H9 (cell line): ENCODE data around the gene OR1K1. TPM values are rescaled to one million over a fixed set of nuclear protein-coding genes. Genes with fewer than 3 reads are reported as not detected.

Source experiments
- DNase-seq: peaks from one replicate; pipeline ENCODE4 v3.0.0-alpha.2; 2017
- H2AFZ ChIP-seq: one replicate; pipeline ENCODE4 v1.6.1; 2013; ENCODE audit warnings: mild to moderate bottlenecking, low read length, control low read depth, moderate library complexity
- H2AK5ac ChIP-seq: 2 replicates; pipeline ENCODE4 v1.6.1; 2013; ENCODE audit warnings: low read length, control low read depth, mixed read lengths; ENCODE audit not compliant: insufficient read length
- H2BK120ac ChIP-seq: one replicate; pipeline ENCODE4 v1.6.1; 2013; ENCODE audit warnings: low read depth, mild to moderate bottlenecking, low read length, control low read depth, inconsistent platforms; ENCODE audit not compliant: poor library complexity, severe bottlenecking
- H2BK12ac ChIP-seq: 2 replicates; pipeline ENCODE4 v1.6.1; 2013; ENCODE audit warnings: low read length, control low read depth, mixed read lengths, low read depth; ENCODE audit not compliant: insufficient read length
- H2BK15ac ChIP-seq: 2 replicates; pipeline ENCODE4 v1.6.1; 2013; ENCODE audit warnings: low read depth, low read length, control low read depth
- H2BK20ac ChIP-seq: one replicate; pipeline ENCODE4 v1.6.1; 2013; ENCODE audit warnings: low read depth, mild to moderate bottlenecking, low read length, control low read depth, inconsistent platforms; ENCODE audit not compliant: poor library complexity, severe bottlenecking
- H2BK5ac ChIP-seq: 2 replicates; pipeline ENCODE4 v1.6.1; 2013; ENCODE audit warnings: low read length, control low read depth, mixed read lengths; ENCODE audit not compliant: insufficient read length
- H3K14ac ChIP-seq: 2 replicates; pipeline ENCODE4 v1.6.1; 2013; ENCODE audit warnings: low read length, control low read depth; ENCODE audit not compliant: insufficient read depth
- H3K18ac ChIP-seq: 2 replicates; pipeline ENCODE4 v1.6.1; 2013; ENCODE audit warnings: low read depth, mild to moderate bottlenecking, mixed read lengths, low read length, control low read depth; ENCODE audit not compliant: insufficient read length
- H3K23ac ChIP-seq: 2 replicates; pipeline ENCODE4 v1.6.1; 2013; ENCODE audit warnings: low read length, control low read depth, mixed read lengths, low read depth; ENCODE audit not compliant: insufficient read length
- H3K23me2 ChIP-seq: 2 replicates; pipeline ENCODE4 v1.6.1; 2013; ENCODE audit warnings: low read depth, mild to moderate bottlenecking, mixed read lengths, low read length, control low read depth; ENCODE audit not compliant: insufficient read length, poor library complexity, severe bottlenecking
- H3K27ac ChIP-seq: 2 replicates; pipeline ENCODE4 v1.5.1; 2013; ENCODE audit warnings: low read length, control low read depth, mixed read lengths, low read depth; ENCODE audit not compliant: insufficient read length
- H3K27me3 ChIP-seq: 2 replicates; pipeline ENCODE4 v1.6.1; 2013; ENCODE audit warnings: low read length, control low read depth, inconsistent platforms; ENCODE audit not compliant: insufficient read depth
- H3K4ac ChIP-seq: 2 replicates; pipeline ENCODE4 v1.6.1; 2013; ENCODE audit warnings: low read depth, mild to moderate bottlenecking, control low read depth, inconsistent platforms, low read length, moderate library complexity
- H3K4me1 ChIP-seq: 2 replicates; pipeline ENCODE4 v1.6.1; 2013; ENCODE audit warnings: low read length, control low read depth, inconsistent platforms; ENCODE audit not compliant: insufficient read depth
- H3K4me2 ChIP-seq: 2 replicates; pipeline ENCODE4 v1.6.1; 2013; ENCODE audit warnings: low read length, control low read depth, mixed read lengths; ENCODE audit not compliant: insufficient read length, insufficient read depth
- H3K56ac ChIP-seq: 2 replicates; pipeline ENCODE4 v1.6.1; 2013; ENCODE audit warnings: low read depth, mild to moderate bottlenecking, mixed read lengths, low read length, control low read depth; ENCODE audit not compliant: insufficient read length
- H3K79me1 ChIP-seq: 2 replicates; pipeline ENCODE4 v1.6.1; 2013; ENCODE audit warnings: low read depth, mild to moderate bottlenecking, moderate library complexity, low read length, control low read depth, inconsistent platforms; ENCODE audit not compliant: insufficient read depth, poor library complexity, severe bottlenecking
- H3K79me2 ChIP-seq: 2 replicates; pipeline ENCODE4 v1.6.1; 2013; ENCODE audit warnings: low read length, control low read depth, inconsistent platforms; ENCODE audit not compliant: insufficient read depth
- H3K9ac ChIP-seq: 2 replicates; pipeline ENCODE4 v1.6.1; 2013; ENCODE audit warnings: low read length, control low read depth, mixed read lengths; ENCODE audit not compliant: insufficient read length; ENCODE audit errors: extremely low read depth
- H3K9me3 ChIP-seq: one replicate; pipeline ENCODE4 v1.6.1; 2013; ENCODE audit warnings: low read depth, low read length, inconsistent platforms; ENCODE audit not compliant: control insufficient read depth
- H3T11ph ChIP-seq: one replicate; pipeline ENCODE4 v1.6.1; 2013; ENCODE audit warnings: mild to moderate bottlenecking, low read length, control low read depth, inconsistent platforms
- H4K20me1 ChIP-seq: one replicate; pipeline ENCODE4 v1.6.1; 2013; ENCODE audit not compliant: control insufficient read depth, insufficient read length, insufficient read depth
- H4K5ac ChIP-seq: 2 replicates; pipeline ENCODE4 v1.6.1; 2013; ENCODE audit warnings: low read depth, mild to moderate bottlenecking, mixed read lengths, low read length, control low read depth; ENCODE audit not compliant: insufficient read length
- H4K8ac ChIP-seq: replicated peaks from 2 replicates; pipeline ENCODE4 v1.6.1; 2013; ENCODE audit warnings: low read length, control low read depth, mixed read lengths, low read depth; ENCODE audit not compliant: insufficient read length
- H4K91ac ChIP-seq: 2 replicates; pipeline ENCODE4 v1.6.1; 2013; ENCODE audit warnings: low read depth, mild to moderate bottlenecking, moderate library complexity, mixed read lengths, low read length, control low read depth; ENCODE audit not compliant: insufficient read length
- H3K27ac Mint-ChIP-seq, 3 experiments: 2 replicates in 2 of 3; 3 replicates in 1 of 3; pipeline ENCODE4 v1.8.0; 2020 to 2021; ENCODE audit warnings: mixed read lengths in 3 of 3, mild to moderate bottlenecking in 1 of 3, moderate library complexity in 1 of 3
- H3K27me3 Mint-ChIP-seq: 2 replicates; pipeline ENCODE4 v1.8.0; 2021; ENCODE audit warnings: low read depth, mild to moderate bottlenecking, moderate library complexity, mixed read lengths
- H3K36me3 Mint-ChIP-seq, 3 experiments: 2 replicates in 2 of 3; 3 replicates in 1 of 3; pipeline ENCODE4 v1.8.0; 2020 to 2021; ENCODE audit warnings: low read depth in 3 of 3, mixed read lengths in 3 of 3; ENCODE audit not compliant: insufficient read depth in 1 of 3
- H3K4me1 Mint-ChIP-seq, 2 experiments: 2 replicates each; pipeline ENCODE4 v1.8.0; 2020; ENCODE audit warnings: mixed read lengths in 2 of 2
- H3K4me3 Mint-ChIP-seq, 2 experiments: 2 replicates in 1 of 2; 3 replicates in 1 of 2; pipeline ENCODE4 v1.8.0; 2020 to 2021; ENCODE audit warnings: mild to moderate bottlenecking in 2 of 2, mixed read lengths in 2 of 2, moderate library complexity in 1 of 2
- H3K9me3 Mint-ChIP-seq, 2 experiments: 2 replicates in 1 of 2; 3 replicates in 1 of 2; pipeline ENCODE4 v1.8.0; 2020; ENCODE audit warnings: mild to moderate bottlenecking in 2 of 2, mixed read lengths in 2 of 2, moderate library complexity in 1 of 2
- WGBS: extraction: QIAGEN DNeasy Blood & Tissue Kit; methylation state at CpG from one replicate; pipeline ENCODE4 v1.1.7; 2013; ENCODE audit warnings: missing lambda C conversion rate, low lambda C conversion rate, mixed read lengths; ENCODE audit not compliant: insufficient read length; ENCODE audit errors: extremely low coverage; 5-methylcytosine and 5-hydroxymethylcytosine counted together
- total RNA-seq: library from RNA; stranded (reverse); gene quantifications from 2 replicates; pipeline ENCODE4 v1.2.1, GENCODE V29; 2021
- TF ChIP-seq, protein P1 (sequence below): fragments of 200-600 bp; sonication (generic); conservative IDR thresholded peaks from 3 replicates; pipeline ENCODE4 v1.8.0; 2021; ENCODE audit warnings: antibody characterized with exemption, mild to moderate bottlenecking

The OR1K1 gene
- total RNA-seq, 1 experiment from 2014 or later = not detected

- no peak overlapping the region for H3K27ac ChIP-seq
These were observed 44.2 kb downstream of the OR1K1 start for GRCh38 chr9:122844137-122844536.

More at GRCh38 chr9:122844137-122844536, 44.2 kb downstream of the OR1K1 start:
- Histone ChIP-seq H3K4ac (no peak overlapping the region), H3K56ac (no peak overlapping the region), H3K14ac (no peak overlapping the region), H4K8ac (no peak overlapping the region), H2AFZ (no peak overlapping the region), H3K4me2 (no peak overlapping the region), H2BK120ac (no peak overlapping the region), H2BK20ac (no peak overlapping the region), H2BK15ac (no peak overlapping the region), H4K91ac (no peak overlapping the region), H3T11ph (no peak overlapping the region), H3K23me2 (no peaks in the 10 kb centered on the region), H4K5ac (no peak overlapping the region), H3K4me1 (no peaks in the 10 kb centered on the region), H2AK5ac (no peak overlapping the region), H3K23ac (no peak overlapping the region), H3K27me3 (no peaks in the 10 kb centered on the region), H3K9ac (no peak overlapping the region), H3K79me2 (no peaks in the 10 kb centered on the region), H4K20me1 (no peaks in the 10 kb centered on the region), H3K9me3 (no peaks in the 10 kb centered on the region), H3K18ac (no peak overlapping the region), H2BK12ac (no peak overlapping the region), H3K79me1 (no peaks in the 10 kb centered on the region), H2BK5ac (no peak overlapping the region)
- Mint-ChIP-seq H3K27ac (no peak overlapping the region), H3K4me3 (no peak overlapping the region), H3K9me3 (peaks cover 0 to 3% of the 10 kb centered on the region in 2 experiments; a peak in 2 of 5 replicates), H3K4me1 (no peaks in the 10 kb centered on the region), H3K36me3 (peaks cover 8 to 29% (median 24%) of the 10 kb centered on the region in 3 experiments; a peak in 6 of 7 replicates), H3K27me3 (peaks cover 4% of the 10 kb centered on the region; the same call in 1 of the 2 replicates)
- TF ChIP-seq, protein P1, sequence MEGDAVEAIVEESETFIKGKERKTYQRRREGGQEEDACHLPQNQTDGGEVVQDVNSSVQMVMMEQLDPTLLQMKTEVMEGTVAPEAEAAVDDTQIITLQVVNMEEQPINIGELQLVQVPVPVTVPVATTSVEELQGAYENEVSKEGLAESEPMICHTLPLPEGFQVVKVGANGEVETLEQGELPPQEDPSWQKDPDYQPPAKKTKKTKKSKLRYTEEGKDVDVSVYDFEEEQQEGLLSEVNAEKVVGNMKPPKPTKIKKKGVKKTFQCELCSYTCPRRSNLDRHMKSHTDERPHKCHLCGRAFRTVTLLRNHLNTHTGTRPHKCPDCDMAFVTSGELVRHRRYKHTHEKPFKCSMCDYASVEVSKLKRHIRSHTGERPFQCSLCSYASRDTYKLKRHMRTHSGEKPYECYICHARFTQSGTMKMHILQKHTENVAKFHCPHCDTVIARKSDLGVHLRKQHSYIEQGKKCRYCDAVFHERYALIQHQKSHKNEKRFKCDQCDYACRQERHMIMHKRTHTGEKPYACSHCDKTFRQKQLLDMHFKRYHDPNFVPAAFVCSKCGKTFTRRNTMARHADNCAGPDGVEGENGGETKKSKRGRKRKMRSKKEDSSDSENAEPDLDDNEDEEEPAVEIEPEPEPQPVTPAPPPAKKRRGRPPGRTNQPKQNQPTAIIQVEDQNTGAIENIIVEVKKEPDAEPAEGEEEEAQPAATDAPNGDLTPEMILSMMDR = no peak
- no CpG with 5 or more reads among the region's 1 CpG for WGBS
- no peak for DNase-seq
